HepG2 (cell line): ENCODE data around the gene SH3PXD2A. TPM values are rescaled to one million over a fixed set of nuclear protein-coding genes. Genes with fewer than 3 reads are reported as not detected.

Experiments used
- ATAC-seq: fragments of 200-7000 bp; cut with Tn5 transposase; 3 replicates; pipeline ENCODE4 v1.9.1; 2020; ENCODE audit warnings: mild to moderate bottlenecking, moderate library complexity
- BruUV-seq: library from RNA; stranded (reverse); fragments of 400-500 nt; replicated peaks from 2 replicates; lab custom pipeline; 2021; lab: Mats Ljungman, UMichigan
- CTCF ChIA-PET: fragments of 300-600 bp; formaldehyde crosslinking; extraction: SDS; loops from one replicate; lab custom pipeline; 2021; ENCODE audit warnings: low total read pairs, inconsistent platforms, low intra/inter-chr PET ratio; lab: Yijun Ruan, JAX
- POLR2A ChIA-PET: fragments of 350-600 bp; sonication (Branson Sonifier 250); formaldehyde crosslinking; loops from one replicate; lab custom pipeline; 2020; ENCODE audit warnings: antibody characterized with exemption, inconsistent platforms; lab: Yijun Ruan, JAX
- DNase-seq: peaks from one replicate; pipeline ENCODE4 v3.0.0-alpha.2; 2015; ENCODE audit warnings: low spot score
- FAIRE-seq: peaks from 3 replicates; lab custom pipeline; 2011; peaks lifted over from hg19 to GRCh38; lab: Jason Lieb, UNC
- H2AFZ ChIP-seq: one replicate; pipeline ENCODE4 v1.6.1; 2011; ENCODE audit warnings: low read length, inconsistent platforms
- H3K27ac ChIP-seq: fragments of 300-600 bp; 3 replicates; pipeline ENCODE4 v1.8.0; 2011; ENCODE audit warnings: mixed run types, mild to moderate bottlenecking, mixed read lengths, low read length, inconsistent platforms; ENCODE audit not compliant: insufficient read depth; ENCODE audit errors: extremely low read length
- H3K27me3 ChIP-seq, 2 experiments: fragments of 200-600 bp in 1 of 2; 2 replicates in 1 of 2; 3 replicates in 1 of 2; pipeline versions ENCODE4 v1.6.0 to v1.8.0; 2011; ENCODE audit warnings: low read length in 2 of 2, mild to moderate bottlenecking in 2 of 2, moderate library complexity in 2 of 2, inconsistent platforms in 1 of 2; ENCODE audit not compliant: insufficient read depth in 2 of 2, control insufficient read depth in 1 of 2
- H3K36me3 ChIP-seq, 2 experiments: fragments of 200-600 bp in 1 of 2; replicated peaks in 1 of 2; 2 replicates in 1 of 2; 3 replicates in 1 of 2; pipeline versions ENCODE4 v1.5.1 to v1.8.0; 2011; ENCODE audit warnings: low read length in 2 of 2, inconsistent platforms in 1 of 2; ENCODE audit not compliant: insufficient read depth in 2 of 2, control insufficient read depth in 1 of 2
- H3K4me1 ChIP-seq: 2 replicates; pipeline ENCODE4 v1.5.1; 2012; ENCODE audit warnings: low read length, inconsistent platforms; ENCODE audit not compliant: insufficient read depth
- H3K4me2 ChIP-seq: 2 replicates; pipeline ENCODE4 v1.6.0; 2011; ENCODE audit warnings: low read depth, low read length, inconsistent platforms
- H3K4me3 ChIP-seq, 3 experiments: fragments of 200-600 bp in 1 of 3; sonication (generic), shearing (Covaris generic) in 1 of 3; replicated peaks in 1 of 3; 2 replicates each; pipeline ENCODE4 v1.5.1; 2011 to 2016; ENCODE audit warnings: low read length in 3 of 3, inconsistent platforms in 2 of 3, low read depth in 2 of 3, mild to moderate bottlenecking in 2 of 3, control low read depth in 1 of 3, mixed read lengths in 1 of 3; ENCODE audit not compliant: insufficient read depth in 1 of 3
- H3K79me2 ChIP-seq: one replicate; pipeline ENCODE4 v1.6.1; 2011; ENCODE audit warnings: low read length, inconsistent platforms; ENCODE audit not compliant: insufficient read depth
- H3K9ac ChIP-seq: 2 replicates; pipeline ENCODE4 v1.6.0; 2011; ENCODE audit warnings: mild to moderate bottlenecking, low read depth, low read length, inconsistent platforms; ENCODE audit not compliant: insufficient read depth
- H3K9me3 ChIP-seq: 2 replicates; pipeline ENCODE4 v1.5.1; 2012; ENCODE audit warnings: mild to moderate bottlenecking, low read length
- H4K20me1 ChIP-seq: 2 replicates; pipeline ENCODE4 v1.6.0; 2011; ENCODE audit warnings: inconsistent platforms, mild to moderate bottlenecking, low read length, moderate library complexity; ENCODE audit not compliant: insufficient read depth
- GATA4 ChIP-seq: sonication (generic); IDR thresholded peaks from 2 replicates; pipeline ENCODE4 v1.6.1; 2016; ENCODE audit warnings: antibody characterized with exemption, low read depth, borderline replicate concordance
- GRHL1 ChIP-seq: sonication (generic); formaldehyde crosslinking; conservative IDR thresholded peaks from 2 replicates; pipeline ENCODE4 v1.8.0; 2022; ENCODE audit warnings: missing genetic modification reagents
- ISX ChIP-seq: sonication (generic); formaldehyde crosslinking; conservative IDR thresholded peaks from 2 replicates; pipeline ENCODE4 v1.5.0; 2020; ENCODE audit warnings: missing genetic modification reagents
- NCOR1 ChIP-seq: fragments of 200-600 bp; sonication (generic); IDR thresholded peaks from 2 replicates; pipeline ENCODE4 v1.7.0; 2017; ENCODE audit warnings: antibody characterized with exemption, low read length, borderline replicate concordance
- NFE2 ChIP-seq: sonication (generic); formaldehyde crosslinking; IDR thresholded peaks from 2 replicates; pipeline ENCODE4 v1.4.0; 2020; ENCODE audit warnings: missing genetic modification reagents
- ZNF3 ChIP-seq: IDR thresholded peaks from 2 replicates; pipeline ENCODE4 v1.7.0; 2017; ENCODE audit warnings: inconsistent platforms
- ZNF441 ChIP-seq: sonication (generic); formaldehyde crosslinking; IDR thresholded peaks from 2 replicates; pipeline ENCODE4 v1.7.0; 2021; ENCODE audit warnings: missing genetic modification reagents, borderline replicate concordance
- ZNF749 ChIP-seq: sonication (generic); formaldehyde crosslinking; IDR thresholded peaks from 2 replicates; pipeline ENCODE4 v1.8.0; 2022; ENCODE audit warnings: mild to moderate bottlenecking, missing genetic modification reagents, moderate library complexity, borderline replicate concordance
- ZNF816 ChIP-seq: sonication (generic); formaldehyde crosslinking; IDR thresholded peaks from 2 replicates; pipeline ENCODE4 v1.8.0; 2022; ENCODE audit warnings: missing genetic modification reagents, mild to moderate bottlenecking, borderline replicate concordance
- WGBS: methylation state at CpG from one replicate; pipeline ENCODE4 v1.1.6; 2017; ENCODE audit warnings: low lambda C conversion rate; 5-methylcytosine and 5-hydroxymethylcytosine counted together
- in situ Hi-C: cut with HindIII; loops from 2 replicates; pipeline ENCODE4 v1.10.0; 2017; ENCODE audit warnings: low pct_unique_long_range_greater_than_20kb; ENCODE audit not compliant: extremely low pct_ligation_motif_present
- intact Hi-C: fragments of 100-400 bp; cut with micrococcal nuclease; formaldehyde crosslinking; loops from one replicate; pipeline ENCODE4 v1.10.0; 2022; ENCODE audit not compliant: unreplicated experiment
- polyA plus RNA-seq, 8 experiments: library from polyadenylated mRNA; depleted of rRNA in 3 of 8; stranded (reverse) in 7 of 8; unstranded in 1 of 8; fragments of >200 nt; fragmentation: Illumina TruSeq in 4 of 8; extraction: Trizol in 4 of 8; gene quantifications; 2 replicates each; pipeline versions ENCODE4 v1.2.1 to v1.2.3, GENCODE V29; 2011 to 2016; ENCODE audit warnings: low read depth in 4 of 8, missing spikeins in 1 of 8, mixed read lengths in 1 of 8; ENCODE audit not compliant: insufficient read depth in 1 of 8
- total RNA-seq, 5 experiments: library from RNA; depleted of rRNA; stranded (reverse); fragments of >200 nt; fragmentation: Illumina TruSeq; extraction: Trizol; gene quantifications; 2 replicates each; pipeline ENCODE4 v1.2.3, GENCODE V29; 2016; ENCODE audit warnings: low read depth in 1 of 5
- TF ChIP-seq, protein P1 (sequence below): sonication (generic); formaldehyde crosslinking; IDR thresholded peaks from 2 replicates; pipeline ENCODE4 v1.9.0; 2021; ENCODE audit warnings: missing genetic modification reagents, mild to moderate bottlenecking, borderline replicate concordance
- TF ChIP-seq, protein P2 (sequence below): IDR thresholded peaks from 2 replicates; pipeline ENCODE4 v1.6.1; 2016
- TF ChIP-seq, protein P3 (sequence below): sonication (generic); formaldehyde crosslinking; IDR thresholded peaks from 2 replicates; pipeline ENCODE4 v1.8.0; 2022; ENCODE audit warnings: mild to moderate bottlenecking, missing genetic modification reagents
- TF ChIP-seq, protein P4 (sequence below): sonication (generic); formaldehyde crosslinking; IDR thresholded peaks from 2 replicates; pipeline ENCODE4 v1.4.0; 2020; ENCODE audit warnings: missing genetic modification reagents, borderline replicate concordance

SH3PXD2A gene
- total and polyA plus RNA-seq, 2 of the 13 experiments (the other 11 are each of a cell fraction or from before 2014, with no cell fraction given) = 11.1 to 11.3 TPM

- TF ChIP-seq GRHL1 (CRISPR knock-in tag) (no peak), ZNF749 (CRISPR knock-in tag) (no peak), NFE2 (CRISPR knock-in tag) (no peak), NCOR1 (no peak)
- TF ChIP-seq, protein P1, sequence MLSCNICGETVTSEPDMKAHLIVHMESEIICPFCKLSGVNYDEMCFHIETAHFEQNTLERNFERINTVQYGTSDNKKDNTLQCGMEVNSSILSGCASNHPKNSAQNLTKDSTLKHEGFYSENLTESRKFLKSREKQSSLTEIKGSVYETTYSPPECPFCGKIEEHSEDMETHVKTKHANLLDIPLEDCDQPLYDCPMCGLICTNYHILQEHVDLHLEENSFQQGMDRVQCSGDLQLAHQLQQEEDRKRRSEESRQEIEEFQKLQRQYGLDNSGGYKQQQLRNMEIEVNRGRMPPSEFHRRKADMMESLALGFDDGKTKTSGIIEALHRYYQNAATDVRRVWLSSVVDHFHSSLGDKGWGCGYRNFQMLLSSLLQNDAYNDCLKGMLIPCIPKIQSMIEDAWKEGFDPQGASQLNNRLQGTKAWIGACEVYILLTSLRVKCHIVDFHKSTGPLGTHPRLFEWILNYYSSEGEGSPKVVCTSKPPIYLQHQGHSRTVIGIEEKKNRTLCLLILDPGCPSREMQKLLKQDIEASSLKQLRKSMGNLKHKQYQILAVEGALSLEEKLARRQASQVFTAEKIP (CRISPR knock-in tag) = no peak
These were observed 186.8 kb downstream of the SH3PXD2A start (continued) for GRCh38 chr10:103668351-103669242.

- Histone ChIP-seq H3K36me3 (peaks cover 5 to 46% of the 10 kb centered on the region in 2 experiments; a peak in 4 of 5 replicates), H4K20me1 (no peaks in the 10 kb centered on the region), H3K4me1 (peaks cover 15% of the 10 kb centered on the region), H3K4me3 (no peak overlapping the region), H2AFZ (no peak overlapping the region), H3K4me2 (no peak overlapping the region), H3K79me2 (peaks cover 5% of the 10 kb centered on the region), H3K9me3 (no peaks in the 10 kb centered on the region), H3K27ac (no peak overlapping the region), H3K9ac (no peak overlapping the region), H3K27me3 (no peaks in the 10 kb centered on the region)
- no TSS peak for BruUV-seq
- no peak for ATAC-seq
- in situ Hi-C loops (loop anchor here (5.0 kb wide), 1 partner anchor 70 kb away; no protein-coding TSS in a partner anchor), intact Hi-C loops (no loop called here)
- WGBS = 88% methylated on average over 8 of the region's 8 CpGs
- FAIRE-seq = no peak
- DNase-seq = no peak
- CTCF ChIA-PET = interaction anchor here (3.0 kb wide), 1 partner anchor 69 kb away, joined by 10 read pairs; no protein-coding TSS in a partner anchor
- POLR2A ChIA-PET = no interaction called here
- no peak for TF ChIP-seq ZNF816
- TF ChIP-seq, protein P2, sequence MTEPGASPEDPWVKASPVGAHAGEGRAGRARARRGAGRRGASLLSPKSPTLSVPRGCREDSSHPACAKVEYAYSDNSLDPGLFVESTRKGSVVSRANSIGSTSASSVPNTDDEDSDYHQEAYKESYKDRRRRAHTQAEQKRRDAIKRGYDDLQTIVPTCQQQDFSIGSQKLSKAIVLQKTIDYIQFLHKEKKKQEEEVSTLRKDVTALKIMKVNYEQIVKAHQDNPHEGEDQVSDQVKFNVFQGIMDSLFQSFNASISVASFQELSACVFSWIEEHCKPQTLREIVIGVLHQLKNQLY (CRISPR knock-in tag) = no peak
- TF ChIP-seq ZNF3 (CRISPR knock-in tag) = no peak
- TF ChIP-seq ISX (CRISPR knock-in tag) = no peak
- TF ChIP-seq, protein P3, sequence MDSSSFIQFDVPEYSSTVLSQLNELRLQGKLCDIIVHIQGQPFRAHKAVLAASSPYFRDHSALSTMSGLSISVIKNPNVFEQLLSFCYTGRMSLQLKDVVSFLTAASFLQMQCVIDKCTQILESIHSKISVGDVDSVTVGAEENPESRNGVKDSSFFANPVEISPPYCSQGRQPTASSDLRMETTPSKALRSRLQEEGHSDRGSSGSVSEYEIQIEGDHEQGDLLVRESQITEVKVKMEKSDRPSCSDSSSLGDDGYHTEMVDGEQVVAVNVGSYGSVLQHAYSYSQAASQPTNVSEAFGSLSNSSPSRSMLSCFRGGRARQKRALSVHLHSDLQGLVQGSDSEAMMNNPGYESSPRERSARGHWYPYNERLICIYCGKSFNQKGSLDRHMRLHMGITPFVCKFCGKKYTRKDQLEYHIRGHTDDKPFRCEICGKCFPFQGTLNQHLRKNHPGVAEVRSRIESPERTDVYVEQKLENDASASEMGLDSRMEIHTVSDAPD (CRISPR knock-in tag) = no peak
- TF ChIP-seq GATA4 = no peak
- no peak for TF ChIP-seq ZNF441 (CRISPR knock-in tag)
- TF ChIP-seq, protein P4, sequence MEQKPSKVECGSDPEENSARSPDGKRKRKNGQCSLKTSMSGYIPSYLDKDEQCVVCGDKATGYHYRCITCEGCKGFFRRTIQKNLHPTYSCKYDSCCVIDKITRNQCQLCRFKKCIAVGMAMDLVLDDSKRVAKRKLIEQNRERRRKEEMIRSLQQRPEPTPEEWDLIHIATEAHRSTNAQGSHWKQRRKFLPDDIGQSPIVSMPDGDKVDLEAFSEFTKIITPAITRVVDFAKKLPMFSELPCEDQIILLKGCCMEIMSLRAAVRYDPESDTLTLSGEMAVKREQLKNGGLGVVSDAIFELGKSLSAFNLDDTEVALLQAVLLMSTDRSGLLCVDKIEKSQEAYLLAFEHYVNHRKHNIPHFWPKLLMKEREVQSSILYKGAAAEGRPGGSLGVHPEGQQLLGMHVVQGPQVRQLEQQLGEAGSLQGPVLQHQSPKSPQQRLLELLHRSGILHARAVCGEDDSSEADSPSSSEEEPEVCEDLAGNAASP (CRISPR knock-in tag) = no peak
These were observed 188.0 kb downstream of the SH3PXD2A start for GRCh38 chr10:103667356-103667755.
